WTC11 (cell line): ENCODE data around the gene KXD1. TPM values are rescaled to one million over a fixed set of nuclear protein-coding genes. Genes with fewer than 3 reads are reported as not detected.

Experiments
- ATAC-seq: fragments of 200-7000 bp; cut with Tn5 transposase; 2 replicates; pipeline ENCODE4 v1.10.0; 2021; ENCODE audit warnings: mild to moderate bottlenecking, moderate library complexity
- CTCF ChIA-PET: fragments of 300-600 bp; sonication (Branson Sonifier 250); formaldehyde crosslinking; loops from one replicate; lab custom pipeline; 2021; ENCODE audit warnings: antibody characterized with exemption; lab: Charles Lee
- POLR2A ChIA-PET: fragments of 350-600 bp; sonication (Branson Sonifier 250); formaldehyde crosslinking; loops from one replicate; lab custom pipeline; 2021; ENCODE audit warnings: antibody characterized with exemption; lab: Charles Lee
- DNase-seq: peaks from one replicate; pipeline ENCODE4 v3.0.0; 2021; ENCODE audit warnings: low spot score
- H3K27ac Mint-ChIP-seq: 2 replicates; pipeline ENCODE4 v1.8.0; 2021; ENCODE audit warnings: mixed read lengths
- H3K27me3 Mint-ChIP-seq: 2 replicates; pipeline ENCODE4 v1.8.0; 2021; ENCODE audit warnings: low read depth, mild to moderate bottlenecking, moderate library complexity, mixed read lengths
- H3K36me3 Mint-ChIP-seq: 2 replicates; pipeline ENCODE4 v1.8.0; 2021; ENCODE audit warnings: mixed read lengths
- H3K4me1 Mint-ChIP-seq: 2 replicates; pipeline ENCODE4 v1.8.0; 2022; ENCODE audit warnings: mixed read lengths
- H3K4me3 Mint-ChIP-seq: 2 replicates; pipeline ENCODE4 v1.8.0; 2021; ENCODE audit warnings: mild to moderate bottlenecking, moderate library complexity, mixed read lengths
- H3K9me3 Mint-ChIP-seq: 2 replicates; pipeline ENCODE4 v1.8.0; 2021; ENCODE audit warnings: mixed read lengths
- ARID4B ChIP-seq: sonication (generic); formaldehyde crosslinking; IDR thresholded peaks from 2 replicates; pipeline ENCODE4 v1.8.0; 2023; ENCODE audit warnings: missing genetic modification reagents, mild to moderate bottlenecking, borderline replicate concordance
- CBFB ChIP-seq: sonication (generic); formaldehyde crosslinking; IDR thresholded peaks from 2 replicates; pipeline ENCODE4 v1.8.1; 2022; ENCODE audit warnings: mild to moderate bottlenecking, low read depth, missing genetic modification reagents
- E2F1 ChIP-seq: sonication (generic); formaldehyde crosslinking; IDR thresholded peaks from 2 replicates; pipeline ENCODE4 v1.8.0; 2022; ENCODE audit warnings: mild to moderate bottlenecking, missing genetic modification reagents
- ELF4 ChIP-seq: sonication (generic); formaldehyde crosslinking; IDR thresholded peaks from 2 replicates; pipeline ENCODE4 v1.8.1; 2022; ENCODE audit warnings: low read depth, mild to moderate bottlenecking, moderate library complexity, missing genetic modification reagents
- EMX1 ChIP-seq: fragments of 250-450 bp; sonication (Bioruptor Pico); IDR thresholded peaks from 2 replicates; pipeline ENCODE4 v1.8.0; 2021; ENCODE audit warnings: mild to moderate bottlenecking
- FOXP1 ChIP-seq: sonication (generic); formaldehyde crosslinking; IDR thresholded peaks from 2 replicates; pipeline ENCODE4 v1.8.0; 2022; ENCODE audit warnings: missing genetic modification reagents, mild to moderate bottlenecking, moderate library complexity, borderline replicate concordance
- GABPB1 ChIP-seq: sonication (generic); formaldehyde crosslinking; IDR thresholded peaks from 2 replicates; pipeline ENCODE4 v1.8.1; 2023; ENCODE audit warnings: mild to moderate bottlenecking, missing genetic modification reagents
- GTF2I ChIP-seq: fragments of 250-450 bp; sonication (Bioruptor Pico); conservative IDR thresholded peaks from 2 replicates; pipeline ENCODE4 v1.4.0; 2021; ENCODE audit warnings: mild to moderate bottlenecking
- HMGA2 ChIP-seq: fragments of 250-450 bp; sonication (Bioruptor Pico); IDR thresholded peaks from 2 replicates; pipeline ENCODE4 v1.4.0; 2021; ENCODE audit warnings: mild to moderate bottlenecking, moderate library complexity
- IRF1 ChIP-seq: sonication (generic); formaldehyde crosslinking; IDR thresholded peaks from 2 replicates; pipeline ENCODE4 v1.8.0; 2023; ENCODE audit warnings: missing genetic modification reagents
- KAT7 ChIP-seq: sonication (generic); formaldehyde crosslinking; IDR thresholded peaks from 2 replicates; pipeline ENCODE4 v1.8.1; 2023; ENCODE audit warnings: missing genetic modification reagents, mild to moderate bottlenecking, borderline replicate concordance
- OVOL2 ChIP-seq: fragments of 250-450 bp; sonication (Bioruptor Pico); IDR thresholded peaks from 2 replicates; pipeline ENCODE4 v1.9.0; 2021; ENCODE audit warnings: mild to moderate bottlenecking, borderline replicate concordance
- PRRX2 ChIP-seq: fragments of 250-450 bp; sonication (Bioruptor Pico); IDR thresholded peaks from 2 replicates; pipeline ENCODE4 v1.8.0; 2021; ENCODE audit warnings: mild to moderate bottlenecking
- RORB ChIP-seq: fragments of 250-450 bp; sonication (Bioruptor Pico); IDR thresholded peaks from 2 replicates; pipeline ENCODE4 v1.9.0; 2021; ENCODE audit warnings: mild to moderate bottlenecking
- USF1 ChIP-seq: sonication (generic); formaldehyde crosslinking; IDR thresholded peaks from 2 replicates; pipeline ENCODE4 v1.8.0; 2022; ENCODE audit warnings: mild to moderate bottlenecking, missing genetic modification reagents
- USF2 ChIP-seq: sonication (generic); formaldehyde crosslinking; IDR thresholded peaks from 2 replicates; pipeline ENCODE4 v1.8.1; 2023; ENCODE audit warnings: mild to moderate bottlenecking, missing genetic modification reagents, moderate library complexity
- ZBTB21 ChIP-seq: sonication (generic); formaldehyde crosslinking; IDR thresholded peaks from 2 replicates; pipeline ENCODE4 v1.8.1; 2023; ENCODE audit warnings: mild to moderate bottlenecking, missing genetic modification reagents, borderline replicate concordance
- ZNF138 ChIP-seq: sonication (generic); formaldehyde crosslinking; conservative IDR thresholded peaks from 2 replicates; pipeline ENCODE4 v1.8.1; 2022; ENCODE audit warnings: mild to moderate bottlenecking, moderate library complexity, missing genetic modification reagents
- ZNF232 ChIP-seq: sonication (generic); formaldehyde crosslinking; IDR thresholded peaks from 2 replicates; pipeline ENCODE4 v1.8.0; 2022; ENCODE audit warnings: mild to moderate bottlenecking, missing genetic modification reagents
- ZNF423 ChIP-seq: fragments of 250-450 bp; sonication (Bioruptor Pico); IDR thresholded peaks from 2 replicates; pipeline ENCODE4 v2.1.2; 2022; ENCODE audit warnings: mild to moderate bottlenecking, moderate library complexity
- ZSCAN18 ChIP-seq: fragments of 250-450 bp; sonication (Bioruptor Pico); IDR thresholded peaks from 2 replicates; pipeline ENCODE4 v2.1.2; 2022; ENCODE audit warnings: mild to moderate bottlenecking, moderate library complexity
- total RNA-seq: library from RNA; stranded (reverse); gene quantifications from 3 replicates; pipeline ENCODE4 v1.2.3, GENCODE V29; 2021

The KXD1 gene
- total RNA-seq, 1 experiment from 2014 or later, result 136 TPM

- Mint-ChIP-seq H3K4me3 (peak overlapping the region; percentile 86), H3K27ac (peak overlapping the region; percentile 89), H3K4me1 (peaks cover 25% of the 10 kb centered on the region), H3K27me3 (peaks cover 10% of the 10 kb centered on the region), H3K9me3 (0 out of 2 replicates have a peak, but pooled peaks cover 3% of the 10 kb centered on the region), H3K36me3 (0 out of 2 replicates have a peak, but pooled peaks cover 3% of the 10 kb centered on the region)
- CTCF ChIA-PET, result interaction anchor here (0.6 to 4.5 kb wide), 22 partner anchors 9 to 340 kb away, joined by 3 to 39 read pairs (median 5); partner anchors contain the start of genes CRLF1, ELL, KXD1 and UBA52
- POLR2A ChIA-PET, result interaction anchor here (0.7 to 1.7 kb wide), 2 partner anchors 68 to 82 kb away, joined by 4 to 9 read pairs; no protein-coding TSS in a partner anchor
- ATAC-seq, result no peak
- no peak for DNase-seq
- TF ChIP-seq USF2 (CRISPR knock-in tag) (no peak), GABPB1 (peak; percentile 40; the same call in 1 of the 2 replicates)
These were observed 30.4 kb downstream of the KXD1 start for GRCh38 chr19:18587962-18588610.

GRCh38 chr19:18588611-18589379 is 31.1 kb downstream of the KXD1 start, which contains the start of gene REX1BD:
Gene REX1BD, plus strand, starts transcription at chr19:18588798. Its CDS starts 4 bp downstream, at chr19:18588802.
- peaks cover 10% of the 10 kb centered on the region for H3K27me3 Mint-ChIP-seq
- peak within 1 kb of the TSS; percentile 98 for H3K27ac Mint-ChIP-seq
- CTCF ChIA-PET, result interaction anchor here (0.6 to 4.5 kb wide), 51 partner anchors 9 to 340 kb away, joined by 3 to 39 read pairs (median 5); partner anchors contain the start of genes COPE, CRLF1, DDX49 and ELL
- 0 out of 2 replicates have a peak, but pooled peaks cover 3% of the 10 kb centered on the region for H3K9me3 Mint-ChIP-seq
- H3K36me3 Mint-ChIP-seq, result 0 out of 2 replicates have a peak, but pooled peaks cover 3% of the 10 kb centered on the region
- H3K4me3 Mint-ChIP-seq, result peak within 1 kb of the TSS; percentile 86
- peaks cover 32% of the 10 kb centered on the region for H3K4me1 Mint-ChIP-seq
- ATAC-seq (peak; percentile 51), DNase-seq (peak; percentile 87)
- POLR2A ChIA-PET, result interaction anchor here (0.9 to 2.5 kb wide), 11 partner anchors 12 to 258 kb away, joined by 3 to 18 read pairs (median 3); partner anchors contain the start of genes KXD1 and UBA52
- 0 out of 2 replicates have a peak, but pooled peaks have one; percentile 49 for TF ChIP-seq USF1 (CRISPR knock-in tag)
- TF ChIP-seq RORB (CRISPR knock-in tag), result no peak
- TF ChIP-seq ZNF138 (CRISPR knock-in tag), result peak; percentile 90
- TF ChIP-seq ZSCAN18 (CRISPR knock-in tag), result no peak
- TF ChIP-seq GTF2I (CRISPR knock-in tag), result peak; percentile 91
- peak; percentile 81; the same call in 1 of the 2 replicates for TF ChIP-seq ZNF232 (CRISPR knock-in tag)
- TF ChIP-seq PRRX2, result no peak
- TF ChIP-seq E2F1 (CRISPR knock-in tag), result no peak
- peak; percentile 73; the same call in 1 of the 2 replicates for TF ChIP-seq ARID4B
- TF ChIP-seq EMX1 (CRISPR knock-in tag), result no peak
- peak; percentile 81; the same call in 1 of the 2 replicates for TF ChIP-seq KAT7 (CRISPR knock-in tag)
- peak; percentile 98 for TF ChIP-seq CBFB (CRISPR knock-in tag)
- no peak; the same call in 1 of the 2 replicates for TF ChIP-seq IRF1
- TF ChIP-seq OVOL2, result no peak
- peak; percentile 25; the same call in 1 of the 2 replicates for TF ChIP-seq ZNF423 (CRISPR knock-in tag)
- no peak; the same call in 1 of the 2 replicates for TF ChIP-seq GABPB1
- peak; percentile 83 for TF ChIP-seq FOXP1 (CRISPR knock-in tag)
- TF ChIP-seq HMGA2 (CRISPR knock-in tag), result no peak
- TF ChIP-seq ELF4 (CRISPR knock-in tag), result peak; percentile 91; the same call in 1 of the 2 replicates
- peak; percentile 94 for TF ChIP-seq ZBTB21 (CRISPR knock-in tag)
